Neural progenitor cell (in vitro differentiated cells): ENCODE results near the gene PCNX4. TPM values are rescaled to one million over a fixed set of nuclear protein-coding genes. Genes with fewer than 3 reads are reported as not detected.
A peak's percentile ranks its signal among the peaks of the same experiment; 100 is the strongest.

Experiments used
- DNase-seq: peaks from one replicate; pipeline ENCODE4 v3.0.0-alpha.2; 2016; ENCODE audit warnings: low spot score
- H2AFZ ChIP-seq: fragments of 200-600 bp; sonication (generic); replicated peaks from 2 replicates; pipeline ENCODE4 v1.6.1; 2016; ENCODE audit warnings: antibody characterized with exemption
- H3F3A ChIP-seq: fragments of 200-600 bp; sonication (generic); 2 replicates; pipeline ENCODE4 v1.6.1; 2016; ENCODE audit warnings: antibody characterized with exemption, low read depth
- H3K27ac ChIP-seq: fragments of 200-600 bp; sonication (generic); 2 replicates; pipeline ENCODE4 v1.5.1; 2016; ENCODE audit warnings: mild to moderate bottlenecking
- H3K27me3 ChIP-seq: fragments of 200-600 bp; sonication (generic); 2 replicates; pipeline ENCODE4 v1.6.1; 2016; ENCODE audit warnings: mild to moderate bottlenecking, moderate library complexity
- H3K36me3 ChIP-seq: fragments of 200-600 bp; sonication (generic); 2 replicates; pipeline ENCODE4 v1.5.1; 2016
- H3K4me1 ChIP-seq: fragments of 200-600 bp; sonication (generic); 2 replicates; pipeline ENCODE4 v1.6.1; 2016; ENCODE audit warnings: mixed run types
- H3K4me2 ChIP-seq: fragments of 200-600 bp; sonication (generic); 2 replicates; pipeline ENCODE4 v1.6.1; 2016
- H3K4me3 ChIP-seq: fragments of 200-600 bp; sonication (generic); 2 replicates; pipeline ENCODE4 v1.5.1; 2016
- H3K79me2 ChIP-seq: fragments of 200-600 bp; sonication (generic); 2 replicates; pipeline ENCODE4 v1.6.1; 2016; ENCODE audit warnings: low read depth
- H3K9ac ChIP-seq: fragments of 200-600 bp; sonication (generic); 2 replicates; pipeline ENCODE4 v1.6.1; 2016
- H3K9me3 ChIP-seq: fragments of 200-600 bp; sonication (generic); 2 replicates; pipeline ENCODE4 v1.5.1; 2016; ENCODE audit warnings: low read depth
- H4K20me1 ChIP-seq: fragments of 200-600 bp; sonication (generic); 2 replicates; pipeline ENCODE4 v1.6.1; 2016; ENCODE audit warnings: low read depth
- H3K27ac Mint-ChIP-seq: 3 replicates; pipeline ENCODE4 v1.8.0; 2021; ENCODE audit warnings: mixed read lengths
- H3K27me3 Mint-ChIP-seq: 2 replicates; pipeline ENCODE4 v1.8.0; 2022; ENCODE audit warnings: low read depth, mild to moderate bottlenecking, inconsistent platforms, moderate library complexity, mixed read lengths; ENCODE audit not compliant: insufficient read depth
- H3K36me3 Mint-ChIP-seq: 3 replicates; pipeline ENCODE4 v1.8.0; 2021; ENCODE audit warnings: mixed read lengths
- H3K4me1 Mint-ChIP-seq: 3 replicates; pipeline ENCODE4 v1.8.0; 2021; ENCODE audit warnings: mixed read lengths
- H3K4me3 Mint-ChIP-seq: 3 replicates; pipeline ENCODE4 v1.8.0; 2021; ENCODE audit warnings: mild to moderate bottlenecking, moderate library complexity, mixed read lengths
- H3K9me3 Mint-ChIP-seq: 3 replicates; pipeline ENCODE4 v1.8.0; 2020; ENCODE audit warnings: mixed read lengths
- CTCF ChIP-seq: fragments of 200-600 bp; sonication (generic); IDR thresholded peaks from 2 replicates; pipeline ENCODE4 v1.5.1; 2017; ENCODE audit warnings: antibody characterized with exemption, mild to moderate bottlenecking
- EZH2 ChIP-seq: fragments of 200-600 bp; sonication (generic); IDR thresholded peaks from 2 replicates; pipeline ENCODE4 v1.6.1; 2017; ENCODE audit warnings: antibody characterized with exemption, mild to moderate bottlenecking, moderate library complexity
- EZH2phosphoT487 ChIP-seq: fragments of 200-600 bp; sonication (generic); IDR thresholded peaks from 2 replicates; pipeline ENCODE4 v1.6.1; 2017; ENCODE audit warnings: antibody characterized with exemption
- total RNA-seq: library from RNA; depleted of rRNA; stranded (reverse); fragments of >200 nt; gene quantifications from 2 replicates; pipeline ENCODE4 v1.2.3, GENCODE V29; 2015; ENCODE audit warnings: low replicate concordance

Gene PCNX4
- total RNA-seq, 1 donor from 2014 or later: 172 TPM

GRCh38 chr14:60215127-60215444 is 123.4 kb downstream of the PCNX4 start:
- H3K27ac ChIP-seq: no peak overlapping the region
- H2AFZ ChIP-seq: peak overlapping the region; percentile 1

GRCh38 chr14:60215520-60216420 is 124.0 kb downstream of the PCNX4 start:
- Mint-ChIP-seq H3K4me1 (peaks cover 20% of the 10 kb centered on the region), H3K27ac (no peak overlapping the region), H3K27me3 (peaks cover 2% of the 10 kb centered on the region), H3K4me3 (no peak overlapping the region), H3K36me3 (no peaks in the 10 kb centered on the region), H3K9me3 (no peaks in the 10 kb centered on the region)
- Histone ChIP-seq H4K20me1 (no peaks in the 10 kb centered on the region), H3K36me3 (no peaks in the 10 kb centered on the region), H3F3A (peaks cover 7% of the 10 kb centered on the region), H3K4me2 (no peak overlapping the region), H3K27me3 (no peaks in the 10 kb centered on the region), H3K4me3 (no peak overlapping the region), H3K4me1 (peaks cover 22% of the 10 kb centered on the region), H3K9ac (no peak overlapping the region), H2AFZ (peak overlapping the region; percentile 40), H3K9me3 (no peaks in the 10 kb centered on the region), H3K79me2 (no peaks in the 10 kb centered on the region), H3K27ac (no peak overlapping the region)
- TF ChIP-seq EZH2phosphoT487 (no peak), CTCF (no peak), EZH2 (no peak)
- no peak for DNase-seq

More at GRCh38 chr14:60215127-60215444, 123.4 kb downstream of the PCNX4 start:
- H3K79me2 ChIP-seq: no peaks in the 10 kb centered on the region
- H3K4me3 Mint-ChIP-seq: no peak overlapping the region
- no peak for TF ChIP-seq EZH2phosphoT487
- no peak for TF ChIP-seq CTCF
- no peak for TF ChIP-seq EZH2
- no peak overlapping the region for H3K4me2 ChIP-seq
- peaks cover 29% of the 10 kb centered on the region for H3K4me1 ChIP-seq
- peaks cover 3% of the 10 kb centered on the region for H3K27me3 Mint-ChIP-seq
- no peaks in the 10 kb centered on the region for H3K9me3 ChIP-seq
- H3K4me1 Mint-ChIP-seq: peaks cover 27% of the 10 kb centered on the region
- H3F3A ChIP-seq: peaks cover 7% of the 10 kb centered on the region
- no peaks in the 10 kb centered on the region for H3K27me3 ChIP-seq
- H3K27ac Mint-ChIP-seq: no peak overlapping the region
- no peak for DNase-seq
- H3K36me3 ChIP-seq: no peaks in the 10 kb centered on the region
- no peak overlapping the region for H3K9ac ChIP-seq
- no peak overlapping the region for H3K4me3 ChIP-seq
- H3K36me3 Mint-ChIP-seq: no peaks in the 10 kb centered on the region
- H4K20me1 ChIP-seq: no peaks in the 10 kb centered on the region
- H3K9me3 Mint-ChIP-seq: no peaks in the 10 kb centered on the region

GRCh38 chr14:60217713-60218112 is 126.0 kb downstream of the PCNX4 start:
- Histone ChIP-seq H3K27ac (no peak overlapping the region), H3K4me1 (peaks cover 15% of the 10 kb centered on the region), H3K4me3 (no peak overlapping the region), H3K79me2 (no peaks in the 10 kb centered on the region), H3K27me3 (no peaks in the 10 kb centered on the region), H4K20me1 (no peaks in the 10 kb centered on the region), H3K36me3 (no peaks in the 10 kb centered on the region), H2AFZ (no peak overlapping the region), H3K9me3 (no peaks in the 10 kb centered on the region), H3K9ac (no peak overlapping the region), H3K4me2 (no peak overlapping the region), H3F3A (peaks cover 4% of the 10 kb centered on the region)
- Mint-ChIP-seq H3K4me1 (peaks cover 11% of the 10 kb centered on the region), H3K4me3 (no peak overlapping the region), H3K27ac (no peak overlapping the region), H3K36me3 (no peaks in the 10 kb centered on the region), H3K9me3 (no peaks in the 10 kb centered on the region), H3K27me3 (peaks cover 2% of the 10 kb centered on the region)
- no peak for DNase-seq
- TF ChIP-seq EZH2 (no peak), CTCF (no peak), EZH2phosphoT487 (no peak)

Other genes starting within 250 kb of the PCNX4 start
- 7.7 and 18.6 TPM in 2 replicates for gene RTN1, start 221.1 kb upstream of the PCNX4 start, total RNA-seq
- gene LRRC9, start 171.8 kb upstream of the PCNX4 start, total RNA-seq: 2.1 and 2.3 TPM in 2 replicates
- 32.2 and 47.8 TPM in 2 replicates for gene DHRS7, start 73.5 kb downstream of the PCNX4 start, total RNA-seq
- 35.2 and 55.0 TPM in 2 replicates for gene PPM1A, start 157.3 kb downstream of the PCNX4 start, total RNA-seq